OCI-LY7 (cell line): ENCODE measurements around the gene MACROD2.

Experiments
- CTCF ChIP-seq: fragments of 200-600 bp; sonication (generic); conservative IDR thresholded peaks from 2 replicates; pipeline ENCODE4 v1.5.1; 2014; ENCODE audit warnings: mild to moderate bottlenecking, antibody characterized with exemption, low read length, moderate library complexity, mixed read lengths
- EZH2phosphoT487 ChIP-seq: fragments of 200-600 bp; sonication (generic); IDR thresholded peaks from 2 replicates; pipeline ENCODE4 v1.6.1; 2018; ENCODE audit warnings: low read depth, borderline replicate concordance, mild to moderate bottlenecking, mixed run types, antibody characterized with exemption, low read length, moderate library complexity, mixed read lengths

DNA sequence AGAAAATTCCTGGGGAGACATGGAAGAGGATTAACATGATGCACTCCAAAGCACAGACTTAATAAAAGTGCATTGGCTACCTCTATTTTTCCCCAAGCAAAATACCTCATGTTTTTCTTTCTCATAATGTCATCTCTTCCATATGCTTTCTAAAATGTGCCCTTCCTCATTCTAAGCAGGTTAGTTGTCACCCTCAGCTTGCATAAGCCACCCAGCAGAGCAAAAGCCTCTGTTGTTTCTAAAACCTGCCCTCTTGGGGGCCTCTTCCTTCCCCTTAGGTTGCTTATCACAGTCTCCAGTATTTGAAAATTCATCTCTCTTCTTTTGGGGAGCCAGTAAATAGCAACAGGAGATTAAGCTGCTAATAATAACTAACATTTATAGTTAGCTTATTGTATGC, 525.7 kb downstream of the MACROD2 start:
- TF ChIP-seq CTCF: no peak
- no peak for TF ChIP-seq EZH2phosphoT487
